ENCODE data around the gene ADH5. TPM values are rescaled to one million over a fixed set of nuclear protein-coding genes. Genes with fewer than 3 reads are reported as not detected.
A peak's percentile ranks its signal among the peaks of the same experiment; 100 is the strongest.
"Not testable (repeated sequence)": the region's sequence is repeated elsewhere in the genome, so short reads cannot be mapped to it uniquely, and the experiment has no call there.

ADH5 gene
- polyA plus RNA-seq, 5 donors: 238 to 308 (median 270) TPM

GRCh38 chr4:99090481-99091215 is 2.1 kb upstream of the ADH5 start:
- peak; percentile 29 to 40 for DNase-seq

DNA sequence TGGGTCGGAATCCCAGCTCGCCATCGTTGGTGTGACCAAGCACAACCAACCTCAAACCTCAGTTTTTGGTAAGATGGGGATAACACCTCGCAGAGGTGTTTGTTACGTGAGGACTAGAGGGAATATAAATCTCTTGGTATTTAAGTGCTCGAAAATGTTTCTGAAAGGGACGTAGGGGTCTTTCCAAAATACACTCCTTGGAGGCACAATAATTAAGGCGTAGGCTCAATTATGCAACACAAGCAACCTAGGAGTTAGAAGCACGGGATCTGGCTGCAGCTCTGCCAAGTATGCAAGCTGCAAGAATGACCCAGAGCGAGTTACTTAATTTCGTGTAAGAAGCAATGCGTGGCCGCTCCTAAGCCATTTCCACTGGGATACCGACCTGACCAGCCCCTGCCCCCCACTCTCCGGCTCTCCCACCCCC is 552 bp downstream of the ADH5 start:
- DNase-seq: peak; percentile 67 to 73

DNA sequence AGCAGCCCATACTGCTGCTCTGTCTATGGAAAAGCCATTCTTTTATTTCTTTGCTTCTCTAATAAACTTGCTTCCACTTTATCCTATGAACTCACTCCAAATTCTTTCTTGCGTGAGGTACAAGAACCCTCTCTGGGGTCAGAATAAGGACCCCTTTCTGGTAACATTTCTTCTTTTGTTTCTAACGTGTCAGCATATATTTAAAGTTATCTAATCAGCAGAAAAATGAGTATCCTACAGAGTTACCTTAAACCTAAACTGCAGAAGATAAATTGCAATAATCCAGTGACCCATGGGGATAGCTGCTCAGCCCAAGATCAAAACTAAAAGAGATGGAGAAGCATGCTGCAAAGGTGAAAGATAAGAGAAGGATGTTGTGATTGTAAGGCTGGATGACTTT is 4.0 kb downstream of the ADH5 start:
- no peak for DNase-seq

DNA sequence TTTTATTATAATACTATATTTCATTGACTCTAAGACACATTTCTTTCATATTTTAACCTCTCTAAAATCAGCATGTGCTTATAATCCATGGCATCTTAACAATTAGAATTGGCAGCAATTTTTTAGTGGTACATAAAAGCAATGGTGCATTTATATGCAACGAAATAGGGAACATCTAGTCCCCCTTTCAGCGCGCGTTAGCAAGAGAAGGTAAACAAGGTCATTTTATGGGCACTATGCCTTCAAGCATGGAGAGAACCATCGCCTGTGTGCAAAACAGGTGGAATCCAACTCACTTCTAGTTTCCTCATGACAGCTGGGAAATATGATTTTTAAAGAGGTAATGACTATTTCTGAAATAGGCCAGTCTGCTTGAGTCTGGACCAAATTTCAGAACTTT is 6.4 kb downstream of the ADH5 start:
- no peak for DNase-seq

DNA sequence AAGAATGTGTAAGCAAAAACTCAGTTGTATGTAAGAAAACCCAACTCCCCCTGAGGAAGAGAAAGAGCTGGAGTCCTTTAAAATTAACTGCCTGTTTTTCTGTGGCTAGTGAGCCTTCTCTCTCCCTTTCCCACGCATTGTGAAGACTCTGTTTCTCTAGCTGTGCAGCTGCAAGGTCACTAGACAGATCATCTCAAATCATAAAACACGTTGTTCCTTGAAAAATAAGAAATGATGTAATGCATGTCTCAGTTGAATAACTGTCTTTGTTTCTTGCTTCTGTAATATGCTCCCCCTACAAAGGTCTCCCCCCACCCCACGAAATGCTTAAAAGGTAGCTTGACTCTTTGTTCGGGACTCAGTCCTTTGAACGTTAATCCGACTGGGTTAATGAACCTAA is 7.7 kb downstream of the ADH5 start:
- DNase-seq: not testable (repeated sequence)

GRCh38 chr4:99079625-99080295 is 8.8 kb downstream of the ADH5 start:
- no peak for DNase-seq

GRCh38 chr4:99078931-99079624 is 9.5 kb downstream of the ADH5 start:
- DNase-seq: no peak

DNA sequence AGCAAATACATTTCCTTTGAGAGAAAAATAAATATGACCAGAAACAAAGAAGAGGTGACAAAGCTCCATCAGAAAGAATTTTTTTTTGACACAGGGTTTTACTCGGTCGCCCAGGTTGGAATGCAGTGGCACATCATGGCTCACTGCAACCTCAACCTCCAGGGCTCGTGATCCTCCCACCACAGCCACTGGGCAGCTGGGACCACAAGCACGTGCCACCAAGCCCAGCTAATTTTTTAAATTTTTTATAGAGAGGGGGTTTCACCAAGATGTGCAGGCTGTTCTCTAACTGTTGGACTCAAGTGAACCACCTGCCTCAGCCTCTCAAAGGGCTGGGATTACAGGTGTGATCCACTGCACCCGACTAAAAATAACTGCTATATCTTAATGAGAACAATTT is 10.3 kb downstream of the ADH5 start:
- DNase-seq: no peak

- no peak for DNase-seq
Measured at GRCh38 chr4:99077177-99077576, 11.4 kb downstream of the ADH5 start.

GRCh38 chr4:99076292-99076976 is 12.2 kb downstream of the ADH5 start:
- no peak for DNase-seq

DNA sequence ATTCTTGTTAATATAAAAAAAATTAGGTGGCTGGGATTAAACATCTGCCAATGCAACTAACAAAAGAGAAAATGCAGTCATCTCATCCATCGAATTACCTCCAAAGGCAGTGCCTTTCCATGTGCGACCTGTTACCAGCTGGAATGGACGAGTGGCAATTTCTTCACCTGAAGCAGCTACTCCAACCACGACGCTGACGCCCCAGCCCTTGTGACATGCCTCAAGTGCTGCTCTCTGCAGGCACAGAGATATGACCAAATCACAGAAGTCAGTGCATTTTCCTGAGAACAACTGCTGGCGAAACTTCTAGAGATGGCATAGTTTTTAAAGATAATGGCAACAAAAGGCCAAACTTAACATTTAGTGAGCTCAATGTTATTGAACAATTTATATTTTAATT is 13.8 kb downstream of the ADH5 start:
- DNase-seq: no peak

DNA sequence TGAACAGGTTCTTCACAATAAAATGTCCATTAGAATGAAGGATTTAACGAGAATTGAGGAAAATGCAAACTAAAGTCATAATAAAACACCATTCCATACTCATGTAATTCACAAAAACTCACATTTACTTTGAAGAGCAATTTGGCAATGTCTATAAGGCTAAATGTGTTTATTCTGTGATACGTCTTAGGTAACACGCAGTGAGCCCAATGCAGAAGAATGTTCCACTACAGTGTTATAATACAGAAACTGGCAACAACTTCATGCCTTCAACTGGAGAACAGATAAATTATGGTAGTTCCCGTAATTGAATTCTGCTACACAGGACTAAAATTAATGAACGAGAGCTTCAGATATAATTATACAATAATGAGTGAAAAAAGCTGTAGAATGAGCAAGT is 17.4 kb downstream of the ADH5 start:
- DNase-seq: no peak

DNA sequence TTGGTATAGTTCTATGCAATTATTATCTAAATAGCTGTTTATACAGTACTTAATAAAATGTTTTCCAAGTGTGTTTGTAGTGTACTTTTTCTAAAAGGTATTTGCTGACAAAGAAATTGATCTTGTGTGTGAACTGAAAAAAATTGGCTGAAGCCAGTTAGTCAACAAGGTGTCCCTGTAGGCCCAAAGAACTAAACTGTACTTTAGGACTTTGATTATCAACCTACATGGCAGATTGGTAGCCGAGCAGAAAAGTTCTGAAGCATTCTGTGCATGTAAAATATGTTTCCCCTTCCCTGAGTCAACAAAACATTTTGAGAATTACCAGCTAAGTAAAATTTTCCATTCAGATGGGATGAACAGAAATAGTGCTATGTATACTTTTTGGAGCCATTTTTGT is 21.0 kb downstream of the ADH5 start:
- no peak for DNase-seq

GRCh38 chr4:99065521-99065920 is 23.1 kb downstream of the ADH5 start:
- not testable (repeated sequence) for DNase-seq

- DNase-seq: no peak
Measured at GRCh38 chr4:99062120-99062519, 26.5 kb downstream of the ADH5 start.

DNA sequence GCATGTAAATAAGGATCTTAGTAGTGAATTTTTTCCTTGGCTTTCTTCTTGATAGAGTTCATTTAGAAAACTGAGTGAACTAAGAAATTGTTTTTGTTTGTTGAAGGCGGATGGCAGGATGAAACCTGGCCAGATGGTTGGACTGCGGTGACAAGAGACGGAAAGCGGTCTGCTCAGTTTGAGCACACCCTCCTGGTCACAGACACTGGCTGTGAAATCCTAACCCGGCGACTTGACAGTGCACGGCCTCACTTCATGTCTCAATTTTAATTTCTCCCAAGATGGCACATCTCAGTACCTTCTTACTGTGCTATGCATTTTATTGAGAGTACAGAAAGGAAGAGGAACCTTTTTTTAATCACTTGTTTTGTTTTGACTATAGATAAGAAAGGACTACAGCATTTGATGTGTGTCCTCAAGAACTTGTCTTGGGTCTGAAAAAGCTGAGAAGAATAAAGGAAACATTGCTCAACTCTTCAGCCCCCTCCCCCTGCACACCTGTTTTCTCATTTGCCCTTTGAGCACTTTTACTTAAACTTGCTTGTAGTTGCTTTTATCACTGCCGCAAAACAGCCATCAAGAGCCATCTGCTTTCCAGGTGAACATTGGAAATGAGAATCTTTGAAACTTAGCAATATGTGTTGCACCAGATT is 27.4 kb downstream of the ADH5 start:
- no peak for DNase-seq

- no peak for DNase-seq
Measured at GRCh38 chr4:99059550-99059949, 29.0 kb downstream of the ADH5 start.

DNA sequence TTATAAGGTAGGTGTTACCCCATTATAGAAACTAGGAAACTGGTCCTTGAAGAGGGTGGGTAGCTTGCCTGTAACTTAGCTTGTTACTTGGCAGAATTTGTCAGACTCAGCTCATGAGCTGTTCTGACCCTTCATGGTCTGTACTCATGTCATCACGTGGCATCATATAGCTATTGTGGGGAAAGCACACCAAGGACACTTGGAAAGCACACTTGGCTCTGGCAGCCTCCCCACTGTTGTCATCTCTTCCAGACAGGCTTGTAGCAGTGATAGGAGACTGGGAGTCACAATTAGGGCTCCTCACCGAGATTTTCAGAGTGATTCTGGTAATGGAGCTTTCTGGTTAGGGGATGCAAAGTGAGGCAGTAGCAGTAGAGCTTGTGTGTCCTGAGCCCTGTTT is 30.4 kb downstream of the ADH5 start:
- no peak for DNase-seq

GRCh38 chr4:99054428-99054994 is 34.1 kb downstream of the ADH5 start:
- no peak for DNase-seq

GRCh38 chr4:99052902-99053301 is 35.7 kb downstream of the ADH5 start:
- DNase-seq: no peak

GRCh38 chr4:99047710-99048109 is 40.9 kb downstream of the ADH5 start:
- DNase-seq: no peak

DNA sequence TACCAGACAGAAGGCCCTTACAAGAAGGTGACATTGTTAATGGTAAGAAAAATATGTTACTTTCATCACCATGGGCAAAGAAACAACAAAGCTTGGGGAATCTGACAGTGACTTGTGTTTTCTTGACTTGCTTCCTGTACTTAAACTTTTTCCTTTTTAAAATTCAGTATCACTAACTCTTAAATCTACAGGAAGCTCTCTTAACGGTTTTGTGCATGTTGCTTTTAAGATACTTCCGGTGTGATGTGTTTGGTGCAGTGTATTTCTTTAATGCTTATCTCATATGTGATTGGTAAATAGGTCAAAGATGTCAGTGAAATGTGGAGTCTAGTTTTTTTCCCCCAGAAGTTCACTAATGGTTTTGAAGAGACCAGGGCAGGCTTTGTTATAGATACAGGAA is 45.2 kb downstream of the ADH5 start:
- DNase-seq: no peak
